SU-DHL-6 (cell line): ENCODE data around the gene HADH.

Experiments
- EZH2phosphoT487 ChIP-seq: fragments of 200-600 bp; sonication (generic), shearing (Covaris generic); conservative IDR thresholded peaks from 2 replicates; pipeline ENCODE4 v1.6.1; 2018; ENCODE audit warnings: mild to moderate bottlenecking, antibody characterized with exemption, low read length, moderate library complexity, mixed read lengths
- TF ChIP-seq, protein P1 (sequence below): fragments of 200-600 bp; sonication (generic); IDR thresholded peaks from one replicate; pipeline ENCODE4 v1.5.1; 2017; ENCODE audit warnings: antibody characterized with exemption, mild to moderate bottlenecking, low read length, moderate library complexity; ENCODE audit not compliant: insufficient read depth, poor library complexity, severe bottlenecking

DNA sequence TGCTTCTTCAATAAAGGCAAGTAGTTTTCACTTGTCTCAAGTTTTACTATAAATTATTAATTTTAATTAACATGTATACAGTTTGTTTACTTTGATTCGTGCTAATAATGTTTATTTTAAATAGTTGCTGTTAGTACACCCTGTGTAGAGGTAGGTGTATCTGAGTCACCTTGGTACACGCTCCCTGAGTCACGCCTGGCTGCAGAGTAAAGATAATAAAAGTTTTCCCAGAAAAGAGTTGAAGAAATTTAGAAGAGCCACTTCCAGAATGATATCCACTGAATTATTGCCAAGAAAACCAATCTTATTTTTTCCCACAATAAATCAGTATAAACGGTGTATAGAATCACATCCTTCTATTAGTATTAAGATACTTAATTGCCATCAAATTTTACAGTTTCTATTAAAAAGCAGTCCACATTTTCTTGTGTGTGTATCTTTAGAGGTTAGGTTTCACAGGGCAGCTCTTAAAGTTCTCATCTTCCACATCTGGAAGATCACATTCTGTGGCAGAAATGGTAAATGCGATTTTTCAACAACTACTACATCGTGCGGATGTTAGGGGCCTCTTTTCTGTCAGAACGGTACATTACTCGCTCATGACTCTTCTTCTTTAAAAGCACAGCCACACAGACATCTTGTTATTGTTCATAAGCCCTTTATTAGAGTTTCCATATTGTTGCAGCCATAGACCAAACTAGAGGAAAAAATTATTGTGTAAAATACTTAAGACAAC is 55.4 kb downstream of the HADH start:
- TF ChIP-seq, protein P1, sequence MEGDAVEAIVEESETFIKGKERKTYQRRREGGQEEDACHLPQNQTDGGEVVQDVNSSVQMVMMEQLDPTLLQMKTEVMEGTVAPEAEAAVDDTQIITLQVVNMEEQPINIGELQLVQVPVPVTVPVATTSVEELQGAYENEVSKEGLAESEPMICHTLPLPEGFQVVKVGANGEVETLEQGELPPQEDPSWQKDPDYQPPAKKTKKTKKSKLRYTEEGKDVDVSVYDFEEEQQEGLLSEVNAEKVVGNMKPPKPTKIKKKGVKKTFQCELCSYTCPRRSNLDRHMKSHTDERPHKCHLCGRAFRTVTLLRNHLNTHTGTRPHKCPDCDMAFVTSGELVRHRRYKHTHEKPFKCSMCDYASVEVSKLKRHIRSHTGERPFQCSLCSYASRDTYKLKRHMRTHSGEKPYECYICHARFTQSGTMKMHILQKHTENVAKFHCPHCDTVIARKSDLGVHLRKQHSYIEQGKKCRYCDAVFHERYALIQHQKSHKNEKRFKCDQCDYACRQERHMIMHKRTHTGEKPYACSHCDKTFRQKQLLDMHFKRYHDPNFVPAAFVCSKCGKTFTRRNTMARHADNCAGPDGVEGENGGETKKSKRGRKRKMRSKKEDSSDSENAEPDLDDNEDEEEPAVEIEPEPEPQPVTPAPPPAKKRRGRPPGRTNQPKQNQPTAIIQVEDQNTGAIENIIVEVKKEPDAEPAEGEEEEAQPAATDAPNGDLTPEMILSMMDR = no peak
- TF ChIP-seq EZH2phosphoT487 = no peak
